Endothelial cell of umbilical vein (primary cell): ENCODE measurements around the gene CLASRP. TPM values are rescaled to one million over a fixed set of nuclear protein-coding genes. Genes with fewer than 3 reads are reported as not detected.

Experiments used
- BruUV-seq: library from RNA; stranded (reverse); fragments of 400-500 nt; replicated peaks from 2 replicates; lab custom pipeline; 2021; lab: Mats Ljungman, UMichigan
- CTCF ChIA-PET: fragments of 300-600, 350-600 bp; sonication (Branson Sonifier 250); formaldehyde crosslinking; loops from one replicate; lab custom pipeline; 2021; ENCODE audit warnings: antibody characterized with exemption, inconsistent platforms; lab: Charles Lee
- POLR2A ChIA-PET: fragments of 300-600, 350-600 bp; sonication (Branson Sonifier 250); formaldehyde crosslinking; loops from one replicate; lab custom pipeline; 2021; ENCODE audit warnings: antibody characterized with exemption, inconsistent platforms; lab: Charles Lee
- DNase-seq: peaks from one replicate; pipeline ENCODE4 v3.0.0-alpha.2; 2011; ENCODE audit warnings: low read depth, low spot score
- FAIRE-seq: peaks from 2 replicates; lab custom pipeline; 2011; peaks lifted over from hg19 to GRCh38; lab: Jason Lieb, UNC
- H2AFZ ChIP-seq: 2 replicates; pipeline ENCODE4 v1.6.0; 2012; ENCODE audit warnings: low read depth, low read length, control low read depth, inconsistent platforms
- H3K27ac ChIP-seq: 2 replicates; pipeline ENCODE4 v1.5.1; 2011; ENCODE audit warnings: low read depth, mild to moderate bottlenecking, control low read depth, low read length, moderate library complexity; ENCODE audit not compliant: insufficient read depth
- H3K27me3 ChIP-seq, 2 experiments: 2 replicates each; pipeline versions ENCODE4 v1.6.0 to v1.6.1; 2011; ENCODE audit warnings: low read length in 2 of 2, mixed read lengths in 1 of 2; ENCODE audit not compliant: control insufficient read depth in 2 of 2, insufficient read depth in 2 of 2
- H3K36me3 ChIP-seq, 2 experiments: 2 replicates in 1 of 2; 3 replicates in 1 of 2; pipeline ENCODE4 v1.5.1; 2011; ENCODE audit warnings: low read length in 2 of 2, mild to moderate bottlenecking in 1 of 2, moderate library complexity in 1 of 2; ENCODE audit not compliant: control insufficient read depth in 2 of 2, insufficient read depth in 2 of 2; ENCODE audit errors: extremely low read depth in 1 of 2
- H3K4me1 ChIP-seq: 3 replicates; pipeline ENCODE4 v1.5.1; 2011; ENCODE audit warnings: mild to moderate bottlenecking, low read length; ENCODE audit not compliant: control insufficient read depth, insufficient read depth; ENCODE audit errors: extremely low read depth
- H3K4me2 ChIP-seq: 2 replicates; pipeline ENCODE4 v1.6.1; 2011; ENCODE audit warnings: low read length, control low read depth, mixed read lengths; ENCODE audit not compliant: insufficient read depth
- H3K4me3 ChIP-seq, 3 experiments: fragments of 200-600 bp in 1 of 3; sonication (generic), shearing (Covaris generic) in 1 of 3; replicated peaks in 1 of 3; 2 replicates each; pipeline ENCODE4 v1.5.1; 2011 to 2016; ENCODE audit warnings: control low read depth in 3 of 3, low read length in 3 of 3, mild to moderate bottlenecking in 2 of 3, inconsistent platforms in 1 of 3, low read depth in 1 of 3, moderate library complexity in 1 of 3; ENCODE audit not compliant: insufficient read depth in 1 of 3
- H3K79me2 ChIP-seq: 2 replicates; pipeline ENCODE4 v1.6.0; 2012; ENCODE audit warnings: low read length, inconsistent platforms; ENCODE audit not compliant: control insufficient read depth, insufficient read depth
- H3K9ac ChIP-seq: replicated peaks from 2 replicates; pipeline ENCODE3; 2011; ENCODE audit warnings: low read length, control low read depth; ENCODE audit not compliant: insufficient read depth; ENCODE audit errors: extremely low read depth
- H3K9me1 ChIP-seq: replicated peaks from 3 replicates; pipeline ENCODE4 v1.6.0; 2011; ENCODE audit warnings: mild to moderate bottlenecking, low read length; ENCODE audit not compliant: control insufficient read depth, insufficient read depth; ENCODE audit errors: extremely low read depth
- H3K9me3 ChIP-seq: replicated peaks from 2 replicates; pipeline ENCODE4 v1.5.1; 2012; ENCODE audit warnings: low read length, inconsistent platforms; ENCODE audit not compliant: control insufficient read depth, insufficient read depth
- H4K20me1 ChIP-seq: replicated peaks from 2 replicates; pipeline ENCODE3; 2011; ENCODE audit warnings: mild to moderate bottlenecking, low read length; ENCODE audit not compliant: control insufficient read depth, insufficient read depth; ENCODE audit errors: extremely low read depth
- EZH2 ChIP-seq: IDR thresholded peaks from 2 replicates; pipeline ENCODE4 v1.6.1; 2012; ENCODE audit warnings: borderline replicate concordance, low read depth, mild to moderate bottlenecking, moderate library complexity, low read length, inconsistent platforms; ENCODE audit not compliant: severe bottlenecking
- FOS ChIP-seq: IDR thresholded peaks from 2 replicates; pipeline ENCODE4 v1.6.1; 2011; ENCODE audit warnings: mild to moderate bottlenecking, low read length, moderate library complexity, borderline replicate concordance; ENCODE audit not compliant: insufficient read depth
- GATA2 ChIP-seq: IDR thresholded peaks from 2 replicates; pipeline ENCODE4 v1.7.0; 2011; ENCODE audit warnings: low read depth, mild to moderate bottlenecking, moderate library complexity, mixed read lengths, low read length; ENCODE audit not compliant: insufficient read length, insufficient read depth
- JUN ChIP-seq: IDR thresholded peaks from 2 replicates; pipeline ENCODE4 v1.6.1; 2011; ENCODE audit warnings: borderline replicate concordance, low read depth; ENCODE audit not compliant: insufficient read length, insufficient read depth
- POLR2A ChIP-seq: IDR thresholded peaks from 2 replicates; pipeline ENCODE4 v1.6.1; 2012; ENCODE audit warnings: low read depth, mild to moderate bottlenecking, control low read depth, low read length
- POLR2AphosphoS5 ChIP-seq: IDR thresholded peaks from 2 replicates; pipeline ENCODE4 v1.6.1; 2012; ENCODE audit warnings: low read depth, mild to moderate bottlenecking, control low read depth, low read length, moderate library complexity; ENCODE audit not compliant: insufficient read depth
- dilution Hi-C: fragments of 300-500 bp; cut with MboI; formaldehyde crosslinking; loops from one replicate; pipeline ENCODE4 v1.15.0; 2019; ENCODE audit warnings: low sequenced_read_pairs; ENCODE audit not compliant: extremely low pct_ligation_motif_present
- intact Hi-C: fragments of 100-400 bp; cut with micrococcal nuclease; formaldehyde crosslinking; loops from one replicate; pipeline ENCODE4 v1.10.0; 2022
- polyA plus RNA-seq, 4 experiments: library from polyadenylated mRNA; depleted of rRNA in 3 of 4; stranded (reverse) in 3 of 4; unstranded in 1 of 4; fragments of >200 nt; gene quantifications; 2 replicates each; pipeline versions ENCODE4 v1.2.1 to v1.2.3, GENCODE V29; 2011 to 2012; ENCODE audit warnings: missing spikeins in 1 of 4
- total RNA-seq: library from RNA; stranded (reverse); gene quantifications from 2 replicates; pipeline ENCODE4 v1.2.3, GENCODE V29; 2021
- TF ChIP-seq, protein P1 (sequence below), 2 donors: IDR thresholded peaks; 1 replicate in 1 of 2; 2 replicates in 1 of 2; pipeline ENCODE4 v1.5.1; 2011; ENCODE audit warnings: low read length in 2 of 2, mild to moderate bottlenecking in 2 of 2, moderate library complexity in 2 of 2, control low read depth in 1 of 2, inconsistent platforms in 1 of 2, low read depth in 1 of 2; ENCODE audit not compliant: insufficient read depth in 1 of 2; ENCODE audit errors: extremely low read depth in 1 of 2
- TF ChIP-seq, protein P2 (sequence below): IDR thresholded peaks from 2 replicates; pipeline ENCODE4 v1.6.1; 2011; ENCODE audit not compliant: insufficient read depth, insufficient read length

Gene CLASRP
- total and polyA plus RNA-seq, 2 donors (not counting 3 experiments of a cell fraction or from before 2014, with no cell fraction given) = 40.7 to 70.7 TPM

DNA sequence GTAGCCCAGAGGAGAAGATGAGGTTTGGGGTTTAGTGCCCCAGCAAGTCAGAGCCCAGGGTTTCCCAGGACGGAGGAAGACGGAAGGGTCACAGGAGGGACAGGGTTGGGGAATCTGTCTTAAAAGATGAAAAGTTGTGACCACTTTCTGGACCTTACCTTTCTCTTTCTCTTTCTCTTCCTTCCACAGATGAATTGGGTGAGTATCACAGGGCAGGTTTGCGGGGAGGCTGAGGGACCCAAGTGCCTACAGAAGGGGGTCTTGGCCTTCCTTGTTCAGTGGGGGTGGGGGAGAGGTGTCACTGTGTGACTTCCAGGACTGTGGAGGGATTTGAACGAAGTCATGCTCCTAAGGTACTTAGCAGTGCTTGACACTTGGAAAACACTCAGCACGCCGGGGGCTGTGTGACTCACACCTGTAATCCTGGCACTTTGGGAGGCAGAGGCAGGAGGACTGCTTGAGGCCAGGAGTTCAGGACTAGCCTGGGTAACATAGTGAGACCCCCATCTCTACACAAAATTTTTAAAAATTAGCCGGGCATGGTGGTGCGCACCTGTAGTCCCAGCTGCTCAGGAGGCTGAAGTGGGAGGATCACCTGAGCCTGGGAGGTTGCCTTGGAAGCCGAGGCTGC lies 29.1 kb upstream of the CLASRP start:
- Histone ChIP-seq H3K9me1 (no peaks in the 10 kb centered on the region), H3K27ac (no peak overlapping the region), H3K4me3 (no peak overlapping the region), H3K9me3 (no peaks in the 10 kb centered on the region), H3K79me2 (no peaks in the 10 kb centered on the region), H4K20me1 (no peaks in the 10 kb centered on the region), H2AFZ (no peak overlapping the region), H3K4me2 (no peak overlapping the region), H3K9ac (no peak overlapping the region), H3K36me3 (peaks cover 0 to 10% of the 10 kb centered on the region in 2 experiments), H3K4me1 (no peaks in the 10 kb centered on the region), H3K27me3 (no peaks in the 10 kb centered on the region)
- no TSS peak for BruUV-seq
- FAIRE-seq (no peak), DNase-seq (no peak)
- POLR2A ChIA-PET = no interaction called here
- dilution Hi-C loops = no loop called here
- intact Hi-C loops = no loop called here
- CTCF ChIA-PET = no interaction called here
- TF ChIP-seq POLR2A (no peak), FOS (no peak), GATA2 (no peak), JUN (no peak), POLR2AphosphoS5 (no peak), EZH2 (no peak)
- TF ChIP-seq, protein P1, sequence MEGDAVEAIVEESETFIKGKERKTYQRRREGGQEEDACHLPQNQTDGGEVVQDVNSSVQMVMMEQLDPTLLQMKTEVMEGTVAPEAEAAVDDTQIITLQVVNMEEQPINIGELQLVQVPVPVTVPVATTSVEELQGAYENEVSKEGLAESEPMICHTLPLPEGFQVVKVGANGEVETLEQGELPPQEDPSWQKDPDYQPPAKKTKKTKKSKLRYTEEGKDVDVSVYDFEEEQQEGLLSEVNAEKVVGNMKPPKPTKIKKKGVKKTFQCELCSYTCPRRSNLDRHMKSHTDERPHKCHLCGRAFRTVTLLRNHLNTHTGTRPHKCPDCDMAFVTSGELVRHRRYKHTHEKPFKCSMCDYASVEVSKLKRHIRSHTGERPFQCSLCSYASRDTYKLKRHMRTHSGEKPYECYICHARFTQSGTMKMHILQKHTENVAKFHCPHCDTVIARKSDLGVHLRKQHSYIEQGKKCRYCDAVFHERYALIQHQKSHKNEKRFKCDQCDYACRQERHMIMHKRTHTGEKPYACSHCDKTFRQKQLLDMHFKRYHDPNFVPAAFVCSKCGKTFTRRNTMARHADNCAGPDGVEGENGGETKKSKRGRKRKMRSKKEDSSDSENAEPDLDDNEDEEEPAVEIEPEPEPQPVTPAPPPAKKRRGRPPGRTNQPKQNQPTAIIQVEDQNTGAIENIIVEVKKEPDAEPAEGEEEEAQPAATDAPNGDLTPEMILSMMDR (IDR thresholded peaks at IDR 0.05; ENCODE audit: extremely low read depth in 1 of 2, insufficient read depth in 1 of 2, low read depth in 1 of 2, low read length in 2 of 2) = no peak
- TF ChIP-seq, protein P2, sequence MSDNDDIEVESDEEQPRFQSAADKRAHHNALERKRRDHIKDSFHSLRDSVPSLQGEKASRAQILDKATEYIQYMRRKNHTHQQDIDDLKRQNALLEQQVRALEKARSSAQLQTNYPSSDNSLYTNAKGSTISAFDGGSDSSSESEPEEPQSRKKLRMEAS = no peak
